A549 (cell line): Measurements from ENCODE around the gene WDR70. TPM values are rescaled to one million over a fixed set of nuclear protein-coding genes. Genes with fewer than 3 reads are reported as not detected.

Experiments
- ATAC-seq, 2 experiments: fragments of 200-7000 bp in 1 of 2; fragments of >200 bp in 1 of 2; cut with Nextera tagmentation in 1 of 2; cut with Tn5 transposase in 1 of 2; 3 replicates each; pipeline versions ENCODE4 v1.8.0 to v1.9.1; 2018 to 2020; ENCODE audit warnings: mild to moderate bottlenecking in 1 of 2, moderate library complexity in 1 of 2
- CTCF ChIA-PET: fragments of 300-600 bp; sonication (Branson Sonifier 250); formaldehyde crosslinking; extraction: SDS; loops from one replicate; lab custom pipeline; 2021; ENCODE audit warnings: antibody characterized with exemption, inconsistent platforms; lab: Yijun Ruan, JAX
- POLR2A ChIA-PET: fragments of 350-600 bp; formaldehyde crosslinking; extraction: SDS; loops from one replicate; lab custom pipeline; 2021; ENCODE audit warnings: antibody characterized with exemption, inconsistent platforms; lab: Yijun Ruan, JAX
- DNase-seq, 2 experiments: peaks; one replicate each; pipeline versions ENCODE4 v3.0.0 to v3.0.0-alpha.2; 2011 to 2016; ENCODE audit warnings: low read depth in 1 of 2, low spot score in 1 of 2
- FAIRE-seq: peaks from 2 replicates; lab custom pipeline; 2011; peaks lifted over from hg19 to GRCh38; lab: Jason Lieb, UNC
- H3K27ac ChIP-seq, 2 experiments: fragments of >200 bp; sonication (Bioruptor Twin); formaldehyde crosslinking; 3 replicates each; pipeline ENCODE4 v1.5.1; 2016 to 2017
- H3K4me1 ChIP-seq: fragments of >200 bp; sonication (Bioruptor Twin); formaldehyde crosslinking; 3 replicates; pipeline ENCODE4 v1.6.1; 2016
- H3K4me2 ChIP-seq: fragments of >200 bp; sonication (Bioruptor Twin); formaldehyde crosslinking; 3 replicates; pipeline ENCODE4 v1.6.1; 2016
- H3K4me3 ChIP-seq: fragments of >200 bp; sonication (Bioruptor Twin); formaldehyde crosslinking; 3 replicates; pipeline ENCODE4 v1.5.1; 2016
- H3K9me3 ChIP-seq: fragments of >200 bp; sonication (Bioruptor Twin); formaldehyde crosslinking; 3 replicates; pipeline ENCODE4 v1.6.1; 2016
- ATOH8 ChIP-seq: fragments of 250-450 bp; sonication (Bioruptor Pico); IDR thresholded peaks from 2 replicates; pipeline ENCODE4 v1.5.0; 2020; ENCODE audit warnings: low read depth, mild to moderate bottlenecking, moderate library complexity
- BCL3 ChIP-seq: fragments of >200 bp; sonication (Bioruptor Twin); formaldehyde crosslinking; IDR thresholded peaks from 3 replicates; pipeline ENCODE4 v1.6.1; 2016
- CBX8 ChIP-seq: fragments of 200-600 bp; sonication (generic); IDR thresholded peaks from 2 replicates; pipeline ENCODE4 v1.6.1; 2016
- CHD2 ChIP-seq: fragments of 150-350 bp; IDR thresholded peaks from 2 replicates; pipeline ENCODE4 v1.6.1; 2014; ENCODE audit warnings: low read length; ENCODE audit not compliant: partially characterized antibody
- EP300 ChIP-seq, 2 experiments: fragments of >200 bp; sonication (Bioruptor Twin); formaldehyde crosslinking; IDR thresholded peaks; 2 replicates in 1 of 2; 3 replicates in 1 of 2; pipeline ENCODE4 v1.6.1; 2016 to 2017
- ESRRA ChIP-seq: fragments of 150-350 bp; IDR thresholded peaks from 2 replicates; pipeline ENCODE4 v1.6.1; 2014; ENCODE audit warnings: mild to moderate bottlenecking, low read length, borderline replicate concordance
- FOSL2 ChIP-seq, 2 experiments: fragments of 450-650 bp in 1 of 2; fragments of >200 bp in 1 of 2; sonication (Bioruptor Twin) in 1 of 2; formaldehyde crosslinking; IDR thresholded peaks; 2 replicates each; pipeline versions ENCODE4 v1.5.0 to v1.6.1; 2016 to 2020; ENCODE audit warnings: mild to moderate bottlenecking in 1 of 2, moderate library complexity in 1 of 2
- GATA3 ChIP-seq: IDR thresholded peaks from 2 replicates; pipeline ENCODE4 v1.6.1; 2012; ENCODE audit warnings: borderline replicate concordance
- HEYL ChIP-seq: fragments of 250-450 bp; sonication (Bioruptor Pico); IDR thresholded peaks from 2 replicates; pipeline ENCODE4 v1.8.0; 2021; ENCODE audit warnings: mild to moderate bottlenecking, moderate library complexity
- HOXA7 ChIP-seq: fragments of 250-450 bp; sonication (Bioruptor Pico); IDR thresholded peaks from 2 replicates; pipeline ENCODE4 v1.5.0; 2020; ENCODE audit warnings: mild to moderate bottlenecking, moderate library complexity
- JUNB ChIP-seq: fragments of >200 bp; sonication (Bioruptor Twin); formaldehyde crosslinking; IDR thresholded peaks from 2 replicates; pipeline ENCODE4 v1.6.1; 2016
- NPAS2 ChIP-seq: fragments of 250-450 bp; sonication (Bioruptor Pico); IDR thresholded peaks from 2 replicates; pipeline ENCODE4 v1.8.0; 2022; ENCODE audit warnings: mild to moderate bottlenecking, moderate library complexity, borderline replicate concordance
- POLR2A ChIP-seq: IDR thresholded peaks from 2 replicates; pipeline ENCODE4 v1.6.1; 2012; ENCODE audit warnings: mild to moderate bottlenecking, low read length
- POLR2AphosphoS2 ChIP-seq: conservative IDR thresholded peaks from 2 replicates; pipeline ENCODE4 v1.6.1; 2012; ENCODE audit warnings: low read length, improper control_type of control experiment, inconsistent platforms
- RCOR1 ChIP-seq: fragments of 150-350 bp; IDR thresholded peaks from 2 replicates; pipeline ENCODE4 v1.6.1; 2014; ENCODE audit warnings: antibody characterized with exemption, low read length, low read depth
- RFX5 ChIP-seq: fragments of 450-650 bp; IDR thresholded peaks from 2 replicates; pipeline ENCODE4 v1.7.1; 2014; ENCODE audit warnings: antibody characterized with exemption, mild to moderate bottlenecking, moderate library complexity
- TFCP2L1 ChIP-seq: fragments of 250-450 bp; sonication (Bioruptor Pico); IDR thresholded peaks from 2 replicates; pipeline ENCODE4 v1.5.0; 2021; ENCODE audit warnings: mild to moderate bottlenecking
- ZFP36 ChIP-seq: fragments of 450-650 bp; IDR thresholded peaks from 2 replicates; pipeline ENCODE4 v1.6.1; 2014; ENCODE audit warnings: borderline replicate concordance; ENCODE audit not compliant: partially characterized antibody
- ZNF302 ChIP-seq: fragments of 250-450 bp; sonication (Bioruptor Pico); IDR thresholded peaks from 2 replicates; pipeline ENCODE4 v1.9.0; 2021; ENCODE audit warnings: inconsistent platforms, mild to moderate bottlenecking, moderate library complexity
- WGBS: methylation state at CpG from one replicate; pipeline ENCODE4 v1.1.6; 2017; ENCODE audit errors: missing lambda C conversion rate; 5-methylcytosine and 5-hydroxymethylcytosine counted together
- polyA plus RNA-seq, 4 experiments: library from polyadenylated mRNA; depleted of rRNA in 3 of 4; stranded (reverse); fragments of >200 nt; fragmentation: RNase III in 1 of 4; extraction: RNeasy Plus Mini Kit Qiagen cat#74134 plus additional on column Dnase treatment in 1 of 4; gene quantifications; 2 replicates in 3 of 4; 3 replicates in 1 of 4; pipeline ENCODE4 v1.2.3, GENCODE V29; 2011 to 2017
- TF ChIP-seq, protein P1 (sequence below): fragments of 150-350 bp; IDR thresholded peaks from 2 replicates; pipeline ENCODE4 v1.6.1; 2014; ENCODE audit warnings: low read depth, mild to moderate bottlenecking, low read length

The WDR70 gene
- polyA plus RNA-seq, 2 of the 4 experiments (the other 2 are of a cell fraction), result 13.8 to 28.8 TPM

- Histone ChIP-seq H3K4me1 (no peaks in the 10 kb centered on the region), H3K9me3 (no peaks in the 10 kb centered on the region; the same call in 2 of the 3 replicates), H3K4me3 (no peak overlapping the region), H3K4me2 (no peak overlapping the region), H3K27ac (no peak overlapping the region)
- TF ChIP-seq HOXA7 (CRISPR knock-in tag) (no peak), EP300 (IDR thresholded peaks at IDR 0.05) (no peak), NPAS2 (CRISPR knock-in tag) (no peak), CHD2 (no peak), ATOH8 (no peak), GATA3 (no peak), ZFP36 (no peak)
- TF ChIP-seq, protein P1, sequence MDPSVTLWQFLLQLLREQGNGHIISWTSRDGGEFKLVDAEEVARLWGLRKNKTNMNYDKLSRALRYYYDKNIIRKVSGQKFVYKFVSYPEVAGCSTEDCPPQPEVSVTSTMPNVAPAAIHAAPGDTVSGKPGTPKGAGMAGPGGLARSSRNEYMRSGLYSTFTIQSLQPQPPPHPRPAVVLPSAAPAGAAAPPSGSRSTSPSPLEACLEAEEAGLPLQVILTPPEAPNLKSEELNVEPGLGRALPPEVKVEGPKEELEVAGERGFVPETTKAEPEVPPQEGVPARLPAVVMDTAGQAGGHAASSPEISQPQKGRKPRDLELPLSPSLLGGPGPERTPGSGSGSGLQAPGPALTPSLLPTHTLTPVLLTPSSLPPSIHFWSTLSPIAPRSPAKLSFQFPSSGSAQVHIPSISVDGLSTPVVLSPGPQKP, result no peak
- 84% methylated on average over 2 of the region's 2 CpGs for WGBS
- no peak for DNase-seq
- FAIRE-seq, result no peak
- ATAC-seq, result no peak
- CTCF ChIA-PET, result no interaction called here
- POLR2A ChIA-PET, result no interaction called here
Measured at GRCh38 chr5:37571985-37572384, 192.9 kb downstream of the WDR70 start.

GRCh38 chr5:37575541-37576489 lies 196.7 kb downstream of the WDR70 start:
- FAIRE-seq (no peak), DNase-seq (no peak), ATAC-seq (no peak)
- H3K4me3 ChIP-seq, result no peak overlapping the region
- 90% methylated on average over 6 of the region's 8 CpGs for WGBS
- no peaks in the 10 kb centered on the region; the same call in 2 of the 3 replicates for H3K9me3 ChIP-seq
- CTCF ChIA-PET, result interaction anchor here (0.6 kb wide), 1 partner anchor 368 kb away, joined by 5 read pairs; no protein-coding TSS in a partner anchor
- TF ChIP-seq HEYL (CRISPR knock-in tag), result no peak
- no peak for TF ChIP-seq NPAS2 (CRISPR knock-in tag)
- no peak for TF ChIP-seq ZNF302 (CRISPR knock-in tag)
- no peak for TF ChIP-seq POLR2A
- no peak for TF ChIP-seq RFX5
- no peak for TF ChIP-seq ESRRA
- no peak for TF ChIP-seq EP300 (IDR thresholded peaks at IDR 0.05)
- no peak for TF ChIP-seq BCL3
- no peak for TF ChIP-seq CBX8
- no peak for TF ChIP-seq TFCP2L1 (CRISPR knock-in tag)
- TF ChIP-seq POLR2AphosphoS2, result no peak
- no peak for TF ChIP-seq RCOR1
- TF ChIP-seq FOSL2 (IDR thresholded peaks at IDR 0.05), result no peak
- TF ChIP-seq FOSL2 (CRISPR knock-in tag; IDR thresholded peaks at IDR 0.05), result no peak
- TF ChIP-seq JUNB, result no peak
- no peak overlapping the region for H3K4me2 ChIP-seq
- no peak overlapping the region for H3K27ac ChIP-seq
- POLR2A ChIA-PET, result interaction anchor here (0.6 kb wide), 1 partner anchor 20 kb away, joined by 7 read pairs; no protein-coding TSS in a partner anchor
- H3K4me1 ChIP-seq, result no peaks in the 10 kb centered on the region
